ENCODE results near the gene BRICD5. TPM values are rescaled to one million over a fixed set of nuclear protein-coding genes. Genes with fewer than 3 reads are reported as not detected.
A peak's percentile ranks its signal among the peaks of the same experiment; 100 is the strongest.
"Not testable (repeated sequence)": the region's sequence is repeated elsewhere in the genome, so short reads cannot be mapped to it uniquely, and the experiment has no call there.

The BRICD5 gene
- 10 to 100 TPM in 2 of 3 donors, 1 to 10 TPM in 1; 8.4 to 12.3 (median 12.1) TPM for total RNA-seq
- long read RNA-seq, donor 1, transcript BRICD5-201 (6 exons, 1,913 nt): major isoform, 7 of 24 reads
- long read RNA-seq, donor 1, partial matches to known transcripts: 4 of 24 reads
- long read RNA-seq, donor 1, other reads (novel, unspliced or antisense): 11 of 24 reads
- long read RNA-seq, donor 2: 0 reads

- intact Hi-C loops (cut with DNase I, micrococcal nuclease): no loop called here
- Histone ChIP-seq H3K36me3 (ENCODE audit: low read depth) (no peaks in the 10 kb centered on the region), H3K4me3 (no peak within 1 kb of the TSS), H3K4me1 (ENCODE audit: low read depth) (peaks cover 29% of the 10 kb centered on the region), H3K9me3 (no peaks in the 10 kb centered on the region)
- ATAC-seq (no peak), DNase-seq (no peak)
- TF ChIP-seq CTCF (IDR thresholded peaks at IDR 0.05): no peak
Observed at GRCh38 chr16:2210386-2211365, at the start of gene BRICD5. TSS of gene BRICD5 (minus strand) at chr16:2210863. CDS start at chr16:2210833, 30 bp downstream.

- intact Hi-C loops (cut with DNase I, micrococcal nuclease): no loop called here
- Histone ChIP-seq H3K9me3 (no peaks in the 10 kb centered on the region), H3K36me3 (ENCODE audit: low read depth) (peaks cover 37% of the 10 kb centered on the region)
Observed at GRCh38 chr16:2260250-2260649, 49.6 kb upstream of the BRICD5 start.

GRCh38 chr16:2258530-2258929, 47.9 kb upstream of the BRICD5 start:
- intact Hi-C loops (cut with DNase I, micrococcal nuclease); H3K9me3 ChIP-seq; ATAC-seq; H3K4me3 ChIP-seq; DNase-seq; H3K4me1 ChIP-seq (ENCODE audit: low read depth): not testable (repeated sequence)
- peaks cover 37% of the 10 kb centered on the region for H3K36me3 ChIP-seq (ENCODE audit: low read depth)

More at GRCh38 chr16:2260250-2260649, 49.6 kb upstream of the BRICD5 start:
- H3K4me1 ChIP-seq (ENCODE audit: low read depth): no peaks in the 10 kb centered on the region
- DNase-seq (peak in 1 of 3 donors; percentile 4), ATAC-seq (no peak)
- H3K4me3 ChIP-seq: no peak overlapping the region
- TF ChIP-seq CTCF (IDR thresholded peaks at IDR 0.05): no peak

GRCh38 chr16:2257726-2258125, 47.1 kb upstream of the BRICD5 start:
- no peak for TF ChIP-seq CTCF (IDR thresholded peaks at IDR 0.05)
- H3K4me3 ChIP-seq: no peak overlapping the region
- intact Hi-C loops (cut with DNase I, micrococcal nuclease): no loop called here
- peaks cover 37% of the 10 kb centered on the region for H3K36me3 ChIP-seq (ENCODE audit: low read depth)
- DNase-seq (peak in 1 of 3 donors; percentile 21), ATAC-seq (no peak)
- no peaks in the 10 kb centered on the region for H3K9me3 ChIP-seq
- H3K4me1 ChIP-seq (ENCODE audit: low read depth): no peaks in the 10 kb centered on the region

- intact Hi-C loops (cut with DNase I, micrococcal nuclease): no loop called here
Observed at GRCh38 chr16:2256531-2257140, 46.0 kb upstream of the BRICD5 start.

More at GRCh38 chr16:2256531-2257140, 46.0 kb upstream of the BRICD5 start:
- Histone ChIP-seq H3K9me3 (no peaks in the 10 kb centered on the region), H3K4me1 (ENCODE audit: low read depth) (peaks cover 10% of the 10 kb centered on the region), H3K36me3 (ENCODE audit: low read depth) (peaks cover 27% of the 10 kb centered on the region), H3K4me3 (no peak overlapping the region)
- no peak for TF ChIP-seq CTCF (IDR thresholded peaks at IDR 0.05)
- ATAC-seq (no peak), DNase-seq (no peak)

All from mucosa of descending colon (tissue), 3 donors.